ENCODE data around the gene QRFP. TPM values are rescaled to one million over a fixed set of nuclear protein-coding genes. Genes with fewer than 3 reads are reported as not detected.

Gene QRFP
- not detected in 2 replicates for total RNA-seq (2014; rRNA removed; shearing (Covaris generic))

- DNase-seq (ENCODE audit: low read depth): no peak
Observed at GRCh38 chr9:130896233-130897014, at the start of gene QRFP. QRFP (minus strand) TSS chr9:130896812; CDS start chr9:130893838, 2,974 bp downstream.

GRCh38 chr9:130945173-130945572, 48.6 kb upstream of the QRFP start:
- no peak for DNase-seq (ENCODE audit: low read depth)

GRCh38 chr9:130944510-130945058, 48.0 kb upstream of the QRFP start:
- no peak for DNase-seq (ENCODE audit: low read depth)

- DNase-seq (ENCODE audit: low read depth): no peak
Observed at GRCh38 chr9:130943777-130944176, 47.2 kb upstream of the QRFP start.

GRCh38 chr9:130943221-130943620, 46.6 kb upstream of the QRFP start:
- no peak for DNase-seq (ENCODE audit: low read depth)

GRCh38 chr9:130942679-130943078, 46.1 kb upstream of the QRFP start:
- DNase-seq (ENCODE audit: low read depth): no peak

- DNase-seq (ENCODE audit: low read depth): no peak
Observed at GRCh38 chr9:130942084-130942483, 45.5 kb upstream of the QRFP start.

GRCh38 chr9:130940693-130941576, 44.3 kb upstream of the QRFP start:
- DNase-seq (ENCODE audit: low read depth): peak; percentile 66

GRCh38 chr9:130940027-130940549, 43.5 kb upstream of the QRFP start:
- DNase-seq (ENCODE audit: low read depth): peak; percentile 29

GRCh38 chr9:130939405-130940026, 42.9 kb upstream of the QRFP start:
- DNase-seq (ENCODE audit: low read depth): peak; percentile 50

GRCh38 chr9:130938652-130939404, 42.2 kb upstream of the QRFP start, which contains the start of gene FIBCD1:
FIBCD1 (minus strand) TSS chr9:130939247; CDS start chr9:130938607, 640 bp downstream.
- DNase-seq (ENCODE audit: low read depth): peak; percentile 68

GRCh38 chr9:130938184-130938651, 41.6 kb upstream of the QRFP start:
- DNase-seq (ENCODE audit: low read depth): no peak

GRCh38 chr9:130937146-130938076, 40.8 kb upstream of the QRFP start:
- DNase-seq (ENCODE audit: low read depth): peak; percentile 30

GRCh38 chr9:130936285-130937117, 39.9 kb upstream of the QRFP start:
- DNase-seq (ENCODE audit: low read depth): peak; percentile 97

GRCh38 chr9:130935648-130936271, 39.1 kb upstream of the QRFP start:
- DNase-seq (ENCODE audit: low read depth): peak; percentile 43

- peak; percentile 78 for DNase-seq (ENCODE audit: low read depth)
Observed at GRCh38 chr9:130934702-130935647, 38.4 kb upstream of the QRFP start.

GRCh38 chr9:130934246-130934645, 37.6 kb upstream of the QRFP start:
- DNase-seq (ENCODE audit: low read depth): no peak
